ENCODE data around the gene THAP3. TPM values are rescaled to one million over a fixed set of nuclear protein-coding genes. Genes with fewer than 3 reads are reported as not detected.
"Not testable (repeated sequence)": the region's sequence is repeated elsewhere in the genome, so short reads cannot be mapped to it uniquely, and the experiment has no call there.

Gene THAP3
- polyA plus RNA-seq, 3 donors, result 21.0 to 23.8 (median 23.4) TPM

GRCh38 chr1:6632588-6633514, 8.2 kb downstream of the THAP3 start:
- no peak for DNase-seq

GRCh38 chr1:6634371-6635052, 9.8 kb downstream of the THAP3 start:
- peak; percentile 28 for DNase-seq

GRCh38 chr1:6635161-6635909, 10.7 kb downstream of the THAP3 start:
- no peak for DNase-seq

- no peak for DNase-seq
Observed at GRCh38 chr1:6635910-6636760, 11.5 kb downstream of the THAP3 start.

GRCh38 chr1:6636778-6637177, 12.1 kb downstream of the THAP3 start:
- DNase-seq, result not testable (repeated sequence)

- DNase-seq, result no peak
Observed at GRCh38 chr1:6637770-6638169, 13.1 kb downstream of the THAP3 start.

GRCh38 chr1:6638226-6638625, 13.6 kb downstream of the THAP3 start:
- DNase-seq, result no peak

GRCh38 chr1:6640867-6641266, 16.2 kb downstream of the THAP3 start:
- DNase-seq, result not testable (repeated sequence)

- peak; percentile 69 for DNase-seq
Observed at GRCh38 chr1:6645018-6645417, 20.4 kb downstream of the THAP3 start.

GRCh38 chr1:6646499-6647148, 22.0 kb downstream of the THAP3 start:
- DNase-seq, result peak; percentile 69

- no peak for DNase-seq
Observed at GRCh38 chr1:6648556-6648955, 23.9 kb downstream of the THAP3 start.

- DNase-seq, result peak; percentile 24
Observed at GRCh38 chr1:6651909-6652308, 27.2 kb downstream of the THAP3 start.

- no peak for DNase-seq
Observed at GRCh38 chr1:6652986-6653385, 28.3 kb downstream of the THAP3 start.

- peak; percentile 73 for DNase-seq
Observed at GRCh38 chr1:6653436-6654290, 29.0 kb downstream of the THAP3 start.

GRCh38 chr1:6657138-6657537, 32.5 kb downstream of the THAP3 start:
- no peak for DNase-seq

GRCh38 chr1:6658359-6659060, 33.8 kb downstream of the THAP3 start:
- no peak for DNase-seq

GRCh38 chr1:6660415-6661049, 35.9 kb downstream of the THAP3 start:
- DNase-seq, result no peak

- DNase-seq, result not testable (repeated sequence)
Observed at GRCh38 chr1:6662468-6662867, 37.8 kb downstream of the THAP3 start.

GRCh38 chr1:6666696-6667095, 42.0 kb downstream of the THAP3 start:
- DNase-seq, result no peak
